SK-N-SH treated with all-trans-retinoic acid at 6 μM for 48 hours (cell line): ENCODE measurements around the gene FER.
"Not testable (repeated sequence)": the region's sequence is repeated elsewhere in the genome, so short reads cannot be mapped to it uniquely, and the experiment has no call there.

ENCODE experiments used
- ATAC-seq: fragments of 200-7000 bp; cut with Tn5 transposase; 3 replicates; pipeline ENCODE4 v1.9.1; 2020; ENCODE audit warnings: mild to moderate bottlenecking, moderate library complexity
- ARNTL ChIP-seq: fragments of 450-650 bp; formaldehyde crosslinking; IDR thresholded peaks from 2 replicates; pipeline ENCODE4 v1.5.0; 2020; ENCODE audit warnings: low read depth, mild to moderate bottlenecking, moderate library complexity, borderline replicate concordance
- BACH2 ChIP-seq: fragments of 250-450 bp; sonication (Bioruptor Pico); IDR thresholded peaks from 2 replicates; pipeline ENCODE4 v1.9.0; 2021; ENCODE audit warnings: mild to moderate bottlenecking, borderline replicate concordance
- CREB5 ChIP-seq: fragments of 250-450 bp; sonication (Bioruptor Pico); IDR thresholded peaks from 2 replicates; pipeline ENCODE4 v1.5.1; 2020; ENCODE audit warnings: low read depth, mild to moderate bottlenecking, moderate library complexity
- CSDC2 ChIP-seq: fragments of 250-450 bp; sonication (Bioruptor Pico); IDR thresholded peaks from 2 replicates; pipeline ENCODE4 v1.5.0; 2020; ENCODE audit warnings: mild to moderate bottlenecking, moderate library complexity
- CSRNP3 ChIP-seq: fragments of 250-450 bp; sonication (Bioruptor Pico); IDR thresholded peaks from 2 replicates; pipeline ENCODE4 v1.5.1; 2021; ENCODE audit warnings: mild to moderate bottlenecking, moderate library complexity
- ESRRG ChIP-seq: fragments of 250-450 bp; sonication (Bioruptor Pico); IDR thresholded peaks from 2 replicates; pipeline ENCODE4 v1.6.1; 2021; ENCODE audit warnings: mild to moderate bottlenecking
- GLIS3 ChIP-seq: fragments of 250-450 bp; sonication (Bioruptor Pico); IDR thresholded peaks from 2 replicates; pipeline ENCODE4 v1.5.0; 2020; ENCODE audit warnings: mild to moderate bottlenecking, moderate library complexity
- ISL1 ChIP-seq: fragments of 250-450 bp; sonication (Bioruptor Pico); IDR thresholded peaks from 2 replicates; pipeline ENCODE4 v2.1.2; 2022; ENCODE audit warnings: mild to moderate bottlenecking, moderate library complexity
- OSR1 ChIP-seq: fragments of 250-450 bp; sonication (Bioruptor Pico); IDR thresholded peaks from 2 replicates; pipeline ENCODE4 v1.8.0; 2022; ENCODE audit warnings: moderate library complexity, mild to moderate bottlenecking, inconsistent platforms
- PATZ1 ChIP-seq: fragments of 250-450 bp; sonication (Bioruptor Pico); IDR thresholded peaks from 2 replicates; pipeline ENCODE4 v1.8.0; 2020; ENCODE audit warnings: mild to moderate bottlenecking, moderate library complexity, borderline replicate concordance
- PPARA ChIP-seq: fragments of 250-450 bp; sonication (Bioruptor Pico); IDR thresholded peaks from 2 replicates; pipeline ENCODE4 v1.5.0; 2020; ENCODE audit warnings: mild to moderate bottlenecking, borderline replicate concordance
- RARB ChIP-seq: fragments of 250-450 bp; sonication (Bioruptor Pico); IDR thresholded peaks from 2 replicates; pipeline ENCODE4 v1.8.0; 2021; ENCODE audit warnings: mild to moderate bottlenecking, moderate library complexity
- SNAI2 ChIP-seq: fragments of 250-450 bp; sonication (Bioruptor Pico); IDR thresholded peaks from 2 replicates; pipeline ENCODE4 v1.5.0; 2020; ENCODE audit warnings: mild to moderate bottlenecking, moderate library complexity
- TCF4 ChIP-seq: fragments of 250-450 bp; sonication (Bioruptor Pico); IDR thresholded peaks from 2 replicates; pipeline ENCODE4 v1.8.0; 2021; ENCODE audit warnings: mild to moderate bottlenecking, moderate library complexity, borderline replicate concordance
- TOX ChIP-seq: fragments of 250-450 bp; sonication (Bioruptor Pico); IDR thresholded peaks from 2 replicates; pipeline ENCODE4 v1.8.0; 2021; ENCODE audit warnings: mild to moderate bottlenecking, moderate library complexity, borderline replicate concordance
- TSHZ2 ChIP-seq: fragments of 250-450 bp; sonication (Bioruptor Pico); IDR thresholded peaks from 2 replicates; pipeline ENCODE4 v1.5.0; 2020; ENCODE audit warnings: mild to moderate bottlenecking, moderate library complexity
- ZC3H10 ChIP-seq: fragments of 250-450 bp; sonication (Bioruptor Pico); IDR thresholded peaks from 2 replicates; pipeline ENCODE4 v1.5.1; 2021; ENCODE audit warnings: mild to moderate bottlenecking, moderate library complexity
- ZFP3 ChIP-seq: fragments of 250-450 bp; sonication (Bioruptor Pico); IDR thresholded peaks from 2 replicates; pipeline ENCODE4 v1.5.0; 2020; ENCODE audit warnings: mild to moderate bottlenecking, moderate library complexity
- ZFP30 ChIP-seq: fragments of 450-650 bp; formaldehyde crosslinking; IDR thresholded peaks from 2 replicates; pipeline ENCODE4 v1.5.0; 2022; ENCODE audit warnings: mild to moderate bottlenecking, moderate library complexity
- ZNF565 ChIP-seq: fragments of 450-650 bp; formaldehyde crosslinking; conservative IDR thresholded peaks from 2 replicates; pipeline ENCODE4 v1.5.0; 2020; ENCODE audit warnings: low read depth, mild to moderate bottlenecking, moderate library complexity
- ZNF70 ChIP-seq: fragments of 450-650 bp; formaldehyde crosslinking; IDR thresholded peaks from 2 replicates; pipeline ENCODE4 v1.5.0; 2020; ENCODE audit warnings: mild to moderate bottlenecking, moderate library complexity
- ZNF8 ChIP-seq: fragments of 450-650 bp; formaldehyde crosslinking; IDR thresholded peaks from 2 replicates; pipeline ENCODE4 v1.5.0; 2020; ENCODE audit warnings: mild to moderate bottlenecking, moderate library complexity

The FER gene

GRCh38 chr5:108827131-108827530, 79.4 kb downstream of the FER start:
- TF ChIP-seq RARB, result no peak
- no peak for TF ChIP-seq CSDC2
- TF ChIP-seq ARNTL, result no peak
- no peak for TF ChIP-seq BACH2 (CRISPR knock-in tag)
- TF ChIP-seq ZNF565 (CRISPR knock-in tag), result no peak
- ATAC-seq, result no peak

GRCh38 chr5:108830705-108831276, 83.1 kb downstream of the FER start:
- ATAC-seq, result no peak
- TF ChIP-seq RARB (no peak), OSR1 (no peak), TSHZ2 (CRISPR knock-in tag) (no peak), ISL1 (CRISPR knock-in tag) (no peak), ARNTL (no peak), GLIS3 (CRISPR knock-in tag) (no peak), ZNF70 (CRISPR knock-in tag) (no peak), ESRRG (no peak), TOX (no peak), CSRNP3 (no peak), PATZ1 (CRISPR knock-in tag) (no peak), ZC3H10 (CRISPR knock-in tag) (no peak), ZNF8 (CRISPR knock-in tag) (no peak), CREB5 (CRISPR knock-in tag) (no peak), BACH2 (CRISPR knock-in tag) (no peak), PPARA (no peak), SNAI2 (CRISPR knock-in tag) (no peak), TCF4 (CRISPR knock-in tag) (no peak)
- TF ChIP-seq, all 23 proteins: peak for 0

GRCh38 chr5:108836492-108836891, 88.8 kb downstream of the FER start:
- TF ChIP-seq TSHZ2 (CRISPR knock-in tag), result no peak
- TF ChIP-seq OSR1, result no peak
- TF ChIP-seq GLIS3 (CRISPR knock-in tag), result no peak
- no peak for TF ChIP-seq ESRRG
- TF ChIP-seq ZFP30 (CRISPR knock-in tag), result no peak
- no peak for TF ChIP-seq BACH2 (CRISPR knock-in tag)
- no peak for TF ChIP-seq PATZ1 (CRISPR knock-in tag)
- no peak for TF ChIP-seq CSRNP3
- TF ChIP-seq ZNF565 (CRISPR knock-in tag), result no peak
- no peak for TF ChIP-seq ARNTL
- TF ChIP-seq CSDC2, result no peak
- TF ChIP-seq SNAI2 (CRISPR knock-in tag), result no peak
- no peak for TF ChIP-seq ZFP3 (CRISPR knock-in tag)
- TF ChIP-seq TOX, result no peak
- ATAC-seq, result no peak

- not testable (repeated sequence) for ATAC-seq
Observed at GRCh38 chr5:108842260-108842941, 94.7 kb downstream of the FER start.
